GDM1 (cell line): ENCODE data around the gene STAT5B.
"Not testable (repeated sequence)": the region's sequence is repeated elsewhere in the genome, so short reads cannot be mapped to it uniquely, and the experiment has no call there.

ENCODE experiments used
- DNase-seq: peaks from one replicate; lab custom pipeline; 2025; lab: John Stamatoyannopoulos, UW

STAT5B gene

GRCh38 chr17:42276359-42276608, at the start of gene STAT5B:
TSS of gene STAT5B (minus strand) at chr17:42276391. CDS start at chr17:42232127, 44,264 bp downstream.
- peak; percentile 60 for DNase-seq

DNA sequence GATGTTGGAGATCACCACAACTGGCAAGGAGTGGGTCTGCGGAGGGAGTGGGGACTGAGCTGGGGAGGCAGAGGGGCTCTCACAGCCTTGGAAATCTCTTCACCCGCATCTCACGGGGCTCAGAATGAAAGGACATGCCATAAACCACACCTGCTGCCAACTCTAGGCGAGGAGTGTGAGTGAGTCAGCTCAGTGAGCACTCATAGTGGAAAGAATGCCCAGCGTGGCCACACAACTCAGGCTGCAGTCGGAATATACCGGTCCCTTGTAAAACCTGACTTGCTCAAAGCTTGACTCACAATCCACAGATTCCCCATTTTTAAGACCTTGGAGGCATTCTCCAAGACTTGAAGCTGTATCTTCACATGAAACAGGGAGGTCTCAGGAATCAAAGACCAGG, 48.8 kb upstream of the STAT5B start:
- no peak for DNase-seq

- no peak for DNase-seq
These were observed 47.1 kb upstream of the STAT5B start for GRCh38 chr17:42323268-42323773.

- DNase-seq: peak; percentile 89
These were observed 46.4 kb upstream of the STAT5B start for GRCh38 chr17:42322382-42323267.

- no peak for DNase-seq
These were observed 45.4 kb upstream of the STAT5B start for GRCh38 chr17:42321555-42321954.

DNA sequence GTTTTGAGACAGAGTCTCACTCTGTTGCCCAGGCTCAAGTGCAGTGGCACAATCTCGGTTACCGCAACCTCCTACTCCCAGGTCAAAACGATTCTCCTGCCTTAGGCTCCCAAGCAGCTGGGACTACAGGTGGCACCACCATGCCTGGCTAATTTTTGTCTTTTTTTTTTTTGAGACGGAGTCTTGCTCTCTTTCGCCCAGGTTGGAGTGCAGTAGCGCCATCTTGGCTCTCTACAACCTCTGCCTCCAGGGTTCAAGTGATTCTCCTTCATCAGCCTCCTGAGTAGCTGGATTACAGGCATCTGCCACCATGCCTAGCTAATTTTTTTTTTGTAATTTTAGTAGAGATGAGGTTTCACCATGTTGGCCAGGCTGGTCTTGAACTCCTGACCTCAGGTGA, 41.8 kb upstream of the STAT5B start:
- DNase-seq: not testable (repeated sequence)

- DNase-seq: no peak
These were observed 41.2 kb upstream of the STAT5B start for GRCh38 chr17:42317266-42317845.

- no peak for DNase-seq
These were observed 40.6 kb upstream of the STAT5B start for GRCh38 chr17:42316755-42317154.

- DNase-seq: no peak
These were observed 39.4 kb upstream of the STAT5B start for GRCh38 chr17:42315402-42316156.

DNA sequence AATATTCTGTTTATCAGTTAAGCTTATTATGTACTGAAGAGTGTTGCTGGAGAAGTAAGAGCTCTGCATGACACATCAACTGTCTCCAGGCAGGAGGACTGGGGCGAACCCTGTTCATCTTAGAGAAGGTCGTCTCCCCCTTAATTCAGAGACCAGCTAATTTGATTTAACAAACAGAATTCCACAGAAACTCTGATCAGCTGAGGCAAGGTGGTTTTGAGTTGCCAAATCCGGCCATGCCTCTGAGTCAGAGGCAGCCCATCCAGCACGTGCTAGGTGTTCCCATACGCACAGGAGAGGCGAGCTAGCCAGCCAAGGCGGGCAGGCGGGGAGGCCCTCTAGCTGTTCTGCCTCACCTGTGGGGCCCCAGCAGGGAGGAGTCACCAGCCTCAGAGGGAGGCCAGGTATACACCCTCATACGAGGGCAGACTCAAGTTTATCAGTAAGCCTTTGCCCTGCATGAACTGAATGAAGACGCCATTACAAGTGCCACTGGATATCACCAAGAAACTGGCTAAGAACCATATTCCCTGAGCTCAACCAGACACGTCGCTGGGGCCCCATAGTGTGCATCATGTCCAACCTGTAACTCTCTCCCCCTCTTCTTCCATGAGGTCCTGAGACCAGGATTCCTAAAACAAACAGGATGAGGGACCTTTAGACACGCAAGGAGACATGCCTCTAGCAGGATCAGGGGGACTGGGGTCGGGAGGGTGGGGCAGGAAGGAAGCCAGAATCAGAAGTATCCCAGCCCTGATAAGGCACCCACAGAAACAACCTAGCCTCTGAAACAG, 37.8 kb upstream of the STAT5B start:
- DNase-seq: no peak

DNA sequence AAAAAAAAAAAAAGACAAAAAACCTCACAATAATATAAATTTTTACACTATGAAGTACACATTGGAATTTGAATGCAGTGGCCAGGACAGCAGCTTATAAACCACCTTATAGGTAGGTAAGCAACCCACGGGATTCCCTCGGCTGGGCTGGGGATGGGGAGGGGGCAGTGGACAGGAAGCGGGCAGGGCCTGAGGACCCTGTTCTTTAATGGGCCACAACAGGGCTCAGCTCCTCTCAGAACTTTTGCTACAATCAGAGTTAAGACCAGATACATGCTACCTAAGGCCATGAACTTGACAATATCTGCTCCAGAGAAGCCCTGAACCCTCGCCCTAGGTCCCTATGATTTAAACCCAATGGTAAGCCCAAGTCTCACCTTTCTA, 37.2 kb upstream of the STAT5B start:
- DNase-seq: no peak

GRCh38 chr17:42312285-42313130, 36.3 kb upstream of the STAT5B start:
- no peak for DNase-seq

DNA sequence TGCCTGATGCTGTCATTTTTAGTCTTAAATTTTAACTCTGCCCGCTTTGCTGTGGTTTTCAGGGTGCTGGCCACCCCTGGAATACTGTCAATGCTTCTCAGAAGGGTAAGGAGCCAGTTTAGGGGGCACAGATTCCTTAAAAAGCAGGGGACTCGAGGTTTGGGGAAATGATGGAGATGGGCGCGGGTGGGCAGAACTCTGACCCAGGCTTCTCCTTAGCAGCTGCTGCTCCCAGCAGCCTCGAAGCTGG, 35.8 kb upstream of the STAT5B start:
- DNase-seq: no peak

- no peak for DNase-seq
These were observed 35.2 kb upstream of the STAT5B start for GRCh38 chr17:42311240-42312034.

DNA sequence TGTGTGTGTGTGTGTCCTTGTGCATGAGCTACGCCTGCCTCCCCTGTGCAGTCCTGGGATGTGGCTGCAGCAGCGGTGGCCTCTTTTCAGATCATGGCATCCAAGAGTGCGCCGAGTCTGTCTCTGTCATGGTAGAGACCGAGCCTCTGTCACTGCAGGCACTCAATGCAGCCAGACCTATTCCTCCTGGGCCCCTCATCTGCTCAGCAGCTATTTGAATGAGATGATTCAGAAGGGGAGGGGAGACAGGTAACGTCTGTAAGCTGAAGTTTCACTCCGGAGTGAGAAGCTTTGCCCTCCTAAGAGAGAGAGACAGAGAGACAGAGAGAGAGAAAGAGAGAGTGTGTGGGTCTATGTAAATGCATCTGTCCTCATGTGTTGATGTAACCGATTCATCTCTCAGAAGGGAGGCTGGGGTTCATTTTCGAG, 34.6 kb upstream of the STAT5B start:
- DNase-seq: no peak

- DNase-seq: no peak
These were observed 34.0 kb upstream of the STAT5B start for GRCh38 chr17:42309986-42310786.

DNA sequence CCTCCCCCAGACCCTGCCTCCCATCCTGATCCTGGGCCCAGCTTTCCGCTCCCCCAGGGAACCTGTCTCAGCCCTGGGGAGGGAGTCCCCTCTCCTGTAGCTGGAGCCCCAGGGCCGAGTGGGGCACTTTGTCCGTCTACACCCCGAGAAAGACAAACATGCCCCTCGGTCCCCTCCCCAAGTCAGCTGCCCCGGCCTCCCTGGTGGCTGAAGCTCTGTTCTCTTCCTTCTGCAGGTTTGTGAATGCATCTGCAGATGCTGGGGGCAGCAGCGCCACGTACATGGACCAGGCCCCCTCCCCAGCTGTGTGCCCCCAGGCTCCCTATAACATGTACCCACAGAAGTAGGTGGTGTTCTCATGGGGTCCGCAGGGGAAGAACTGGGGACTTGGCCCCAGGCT, 33.0 kb upstream of the STAT5B start:
- DNase-seq: no peak

DNA sequence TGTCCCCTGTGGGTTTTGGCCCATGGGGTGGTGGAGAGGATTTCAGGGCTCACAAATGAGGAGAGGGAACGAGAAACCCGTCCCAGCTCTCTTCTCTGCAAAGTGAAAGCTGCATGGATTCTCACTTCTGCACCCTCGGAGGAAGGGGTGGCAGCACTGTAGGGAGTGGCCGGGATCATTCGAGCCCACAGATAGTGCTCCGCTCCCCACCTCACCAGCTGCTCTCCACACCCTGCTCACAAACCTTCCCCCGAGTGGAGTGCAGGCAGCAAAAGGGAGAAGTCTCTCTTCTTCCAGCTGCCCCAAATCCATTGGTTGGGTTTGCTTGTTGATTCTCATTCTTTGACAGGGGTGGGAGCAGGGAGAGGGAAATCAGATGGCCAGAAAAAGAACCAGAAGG, 32.3 kb upstream of the STAT5B start:
- DNase-seq: no peak

- DNase-seq: no peak
These were observed 31.3 kb upstream of the STAT5B start for GRCh38 chr17:42307362-42307927.

- no peak for DNase-seq
These were observed 30.1 kb upstream of the STAT5B start for GRCh38 chr17:42306385-42306667.
